Endodermal cell (in vitro differentiated cells): ENCODE data around the gene C3orf80. TPM values are rescaled to one million over a fixed set of nuclear protein-coding genes. Genes with fewer than 3 reads are reported as not detected.
"Not testable (repeated sequence)": the region's sequence is repeated elsewhere in the genome, so short reads cannot be mapped to it uniquely, and the experiment has no call there.

Experiments
- DNase-seq: peaks from one replicate; pipeline ENCODE4 v3.0.0-alpha.2; 2017
- H3K27ac ChIP-seq: 2 replicates; pipeline ENCODE4 v1.5.1; 2013; ENCODE audit warnings: mild to moderate bottlenecking, low read depth, low read length, moderate library complexity
- H3K27me3 ChIP-seq: 2 replicates; pipeline ENCODE4 v1.6.1; 2013; ENCODE audit warnings: mild to moderate bottlenecking, low read length, moderate library complexity; ENCODE audit not compliant: insufficient read depth, control insufficient read depth, poor library complexity, severe bottlenecking
- H3K36me3 ChIP-seq: 2 replicates; pipeline ENCODE4 v1.7.0; 2013; ENCODE audit warnings: mild to moderate bottlenecking, low read length, moderate library complexity; ENCODE audit not compliant: control insufficient read depth, insufficient read depth
- H3K4me1 ChIP-seq: one replicate; pipeline ENCODE4 v1.7.0; 2013; ENCODE audit warnings: low read length; ENCODE audit not compliant: control insufficient read depth, insufficient read depth
- H3K4me3 ChIP-seq: 2 replicates; pipeline ENCODE4 v1.5.1; 2013; ENCODE audit warnings: mild to moderate bottlenecking, low read length, moderate library complexity
- H3K9ac ChIP-seq: 2 replicates; pipeline ENCODE4 v1.6.1; 2013; ENCODE audit warnings: mild to moderate bottlenecking, low read length, moderate library complexity; ENCODE audit not compliant: poor library complexity, severe bottlenecking; ENCODE audit errors: extremely low read depth
- H3K9me3 ChIP-seq: 2 replicates; pipeline ENCODE4 v1.6.1; 2013; ENCODE audit warnings: mild to moderate bottlenecking, low read length, moderate library complexity; ENCODE audit not compliant: control insufficient read depth
- H3K27ac Mint-ChIP-seq: 2 replicates; pipeline ENCODE4 v1.8.0; 2020; ENCODE audit warnings: mixed read lengths
- H3K27me3 Mint-ChIP-seq: 2 replicates; pipeline ENCODE4 v1.8.0; 2021; ENCODE audit warnings: mild to moderate bottlenecking, mixed read lengths; ENCODE audit not compliant: insufficient read depth
- H3K36me3 Mint-ChIP-seq: 2 replicates; pipeline ENCODE4 v1.8.0; 2020; ENCODE audit warnings: low read depth, mixed read lengths
- H3K4me1 Mint-ChIP-seq: 2 replicates; pipeline ENCODE4 v1.8.0; 2020; ENCODE audit warnings: mixed read lengths
- H3K4me3 Mint-ChIP-seq: 2 replicates; pipeline ENCODE4 v1.8.0; 2020; ENCODE audit warnings: mild to moderate bottlenecking, moderate library complexity, mixed read lengths
- H3K9me3 Mint-ChIP-seq: 2 replicates; pipeline ENCODE4 v1.8.0; 2020; ENCODE audit warnings: mild to moderate bottlenecking, mixed read lengths
- WGBS, 2 experiments: methylation state at CpG; one replicate each; pipeline versions ENCODE4 v1.1.5 to v1.1.7; 2013; ENCODE audit warnings: missing lambda C conversion rate in 2 of 2, mixed read lengths in 1 of 2; ENCODE audit not compliant: insufficient coverage in 1 of 2, insufficient read length in 1 of 2; 5-methylcytosine and 5-hydroxymethylcytosine counted together
- total RNA-seq, 2 donors: library from RNA; stranded (reverse); fragmentation: NEBNext Ultra II Directional in 1 of 2; extraction: Animal tissue kit (Norgen Biotek cat#: 25700) in 1 of 2; gene quantifications; 2 replicates in 1 of 2; 3 replicates in 1 of 2; pipeline ENCODE4 v1.2.1, GENCODE V29; 2021
- TF ChIP-seq, protein P1 (sequence below): fragments of 200-600 bp; sonication (generic); conservative IDR thresholded peaks from 2 replicates; pipeline ENCODE4 v1.5.0; 2021; ENCODE audit warnings: antibody characterized with exemption, mild to moderate bottlenecking

The C3orf80 gene
- total RNA-seq, 2 donors from 2014 or later, result 0.24 TPM; not detected in 1

DNA sequence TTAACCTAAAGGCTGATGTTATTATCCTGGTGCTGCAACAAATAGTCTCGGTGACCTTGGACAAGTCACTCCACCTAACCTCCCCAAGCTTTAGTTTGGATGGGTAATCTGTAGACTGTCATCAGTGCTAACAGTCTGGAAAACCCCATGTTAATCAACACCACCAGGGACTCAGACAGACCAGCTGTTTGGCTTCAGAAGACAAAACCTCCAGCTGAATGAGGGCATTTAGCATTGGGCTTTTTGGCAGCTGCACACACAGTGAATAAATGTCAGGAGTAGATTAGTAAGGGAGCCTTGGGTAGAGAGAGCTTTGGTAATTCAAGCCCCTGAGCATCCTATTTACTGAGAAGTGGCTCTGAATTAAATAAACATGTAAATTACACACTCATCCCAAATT, 24.9 kb upstream of the C3orf80 start:
- peaks cover 4% of the 10 kb centered on the region for H3K27me3 Mint-ChIP-seq
- Histone ChIP-seq H3K27ac (no peak overlapping the region), H3K9ac (no peak overlapping the region), H3K4me3 (no peak overlapping the region), H3K9me3 (no peaks in the 10 kb centered on the region), H3K4me1 (no peaks in the 10 kb centered on the region), H3K27me3 (no peaks in the 10 kb centered on the region), H3K36me3 (no peaks in the 10 kb centered on the region)
- H3K4me3 Mint-ChIP-seq, result no peak overlapping the region
- H3K36me3 Mint-ChIP-seq, result no peaks in the 10 kb centered on the region
- no peaks in the 10 kb centered on the region for H3K9me3 Mint-ChIP-seq
- H3K4me1 Mint-ChIP-seq, result no peaks in the 10 kb centered on the region
- no peak for DNase-seq
- WGBS, 2 experiments, result 85% methylated on average over 1 of the region's 1 CpG; no CpG with 5 or more reads in 1 of the 2 experiments
- H3K27ac Mint-ChIP-seq, result no peak overlapping the region
- TF ChIP-seq, protein P1, sequence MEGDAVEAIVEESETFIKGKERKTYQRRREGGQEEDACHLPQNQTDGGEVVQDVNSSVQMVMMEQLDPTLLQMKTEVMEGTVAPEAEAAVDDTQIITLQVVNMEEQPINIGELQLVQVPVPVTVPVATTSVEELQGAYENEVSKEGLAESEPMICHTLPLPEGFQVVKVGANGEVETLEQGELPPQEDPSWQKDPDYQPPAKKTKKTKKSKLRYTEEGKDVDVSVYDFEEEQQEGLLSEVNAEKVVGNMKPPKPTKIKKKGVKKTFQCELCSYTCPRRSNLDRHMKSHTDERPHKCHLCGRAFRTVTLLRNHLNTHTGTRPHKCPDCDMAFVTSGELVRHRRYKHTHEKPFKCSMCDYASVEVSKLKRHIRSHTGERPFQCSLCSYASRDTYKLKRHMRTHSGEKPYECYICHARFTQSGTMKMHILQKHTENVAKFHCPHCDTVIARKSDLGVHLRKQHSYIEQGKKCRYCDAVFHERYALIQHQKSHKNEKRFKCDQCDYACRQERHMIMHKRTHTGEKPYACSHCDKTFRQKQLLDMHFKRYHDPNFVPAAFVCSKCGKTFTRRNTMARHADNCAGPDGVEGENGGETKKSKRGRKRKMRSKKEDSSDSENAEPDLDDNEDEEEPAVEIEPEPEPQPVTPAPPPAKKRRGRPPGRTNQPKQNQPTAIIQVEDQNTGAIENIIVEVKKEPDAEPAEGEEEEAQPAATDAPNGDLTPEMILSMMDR, result no peak

DNA sequence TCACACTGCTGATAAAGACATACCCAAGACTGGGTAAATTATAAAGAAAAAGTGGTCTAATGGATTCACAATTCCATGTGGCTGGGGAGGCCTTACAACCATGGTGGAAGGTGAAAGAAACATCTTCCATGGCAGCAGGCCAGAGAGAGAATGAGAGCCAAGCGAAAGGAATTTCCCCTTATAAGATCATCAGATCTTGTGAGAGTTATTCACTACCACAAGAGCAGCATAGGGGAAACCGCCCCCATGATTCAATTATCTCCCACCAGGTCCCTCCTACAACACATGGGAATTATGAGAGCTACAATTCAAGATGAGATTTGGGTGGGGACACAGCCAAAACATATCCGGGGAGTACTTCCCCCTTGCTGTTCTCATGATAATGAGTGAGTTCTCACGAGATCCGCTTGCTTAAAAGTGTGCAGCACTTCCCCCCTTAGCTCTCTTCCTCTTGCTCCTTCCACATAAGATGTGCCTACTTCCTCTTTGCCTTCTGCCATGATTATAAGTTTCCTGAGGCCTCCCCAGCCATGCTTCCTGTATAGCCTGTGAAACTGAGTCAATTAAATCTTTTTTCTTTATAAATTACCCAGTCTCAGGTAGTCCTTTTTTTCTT, 20.7 kb upstream of the C3orf80 start:
- not testable (repeated sequence) for H3K27ac Mint-ChIP-seq

DNA sequence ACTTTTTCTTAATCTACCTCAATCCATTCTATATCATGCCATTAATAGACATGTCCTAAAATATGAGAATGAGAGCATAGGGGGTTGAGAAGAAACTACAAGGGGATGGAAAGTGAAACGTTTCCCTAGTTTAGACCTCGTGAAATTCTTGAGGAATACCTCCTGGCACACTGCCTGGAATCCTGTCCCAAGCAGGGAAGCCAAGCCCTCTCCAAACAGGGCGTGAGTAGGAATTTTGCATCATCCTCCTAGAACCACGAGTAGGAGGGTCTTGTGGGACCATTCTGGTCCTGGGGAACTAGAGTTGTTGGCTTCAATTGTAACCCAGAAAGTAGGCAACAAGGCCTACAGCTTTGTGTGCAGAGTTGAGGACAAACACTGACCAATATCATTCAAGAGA, 19.6 kb upstream of the C3orf80 start:
- DNase-seq, result no peak
- Histone ChIP-seq H3K9ac (no peak overlapping the region), H3K36me3 (no peaks in the 10 kb centered on the region), H3K4me3 (no peak overlapping the region), H3K27me3 (no peaks in the 10 kb centered on the region), H3K27ac (no peak overlapping the region), H3K9me3 (no peaks in the 10 kb centered on the region), H3K4me1 (no peaks in the 10 kb centered on the region)
- peaks cover 4% of the 10 kb centered on the region for H3K27me3 Mint-ChIP-seq
- no peaks in the 10 kb centered on the region for H3K4me1 Mint-ChIP-seq
- no peak overlapping the region for H3K4me3 Mint-ChIP-seq
- H3K36me3 Mint-ChIP-seq, result no peaks in the 10 kb centered on the region
- H3K27ac Mint-ChIP-seq, result no peak overlapping the region
- WGBS, 2 experiments, result 74 to 80% methylated on average over 3 to 4 of the region's 4 CpGs
- no peaks in the 10 kb centered on the region for H3K9me3 Mint-ChIP-seq
- TF ChIP-seq, protein P1, result no peak

More for the DNA sequence above, 20.7 kb upstream of the C3orf80 start:
- not testable (repeated sequence) for H3K9ac ChIP-seq, H3K9me3 Mint-ChIP-seq, H3K27ac ChIP-seq, DNase-seq, H3K27me3 ChIP-seq, H3K4me1 ChIP-seq, H3K9me3 ChIP-seq, H3K4me3 ChIP-seq, H3K27me3 Mint-ChIP-seq, H3K36me3 Mint-ChIP-seq, H3K4me3 Mint-ChIP-seq, H3K4me1 Mint-ChIP-seq, H3K36me3 ChIP-seq
- 89 to 100% methylated on average over 4 to 5 of the region's 5 CpGs for WGBS, 2 experiments

DNA sequence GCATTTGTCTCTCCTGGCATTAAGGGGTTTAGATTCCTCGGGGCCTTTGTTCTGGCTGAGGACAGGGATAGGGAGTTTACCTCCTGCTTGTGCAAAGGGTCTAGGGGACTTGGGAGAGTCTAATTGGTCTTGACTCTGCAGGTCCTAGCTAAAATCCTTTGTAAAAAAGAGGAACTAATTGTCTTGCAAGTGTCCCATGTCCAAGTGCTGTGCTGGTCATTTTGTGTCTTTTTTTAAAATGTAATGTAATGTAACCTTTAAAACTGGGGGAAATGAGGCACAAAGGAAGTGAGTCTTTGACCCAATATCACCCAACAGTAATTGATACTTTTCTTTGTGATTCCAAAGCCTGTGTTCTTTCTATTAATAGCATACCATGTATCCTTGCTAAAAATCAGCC, 14.9 kb upstream of the C3orf80 start:
- H3K36me3 Mint-ChIP-seq, result no peaks in the 10 kb centered on the region
- Histone ChIP-seq H3K27me3 (no peaks in the 10 kb centered on the region), H3K4me1 (no peaks in the 10 kb centered on the region), H3K9me3 (no peaks in the 10 kb centered on the region), H3K4me3 (no peak overlapping the region), H3K27ac (no peak overlapping the region), H3K9ac (no peak overlapping the region), H3K36me3 (no peaks in the 10 kb centered on the region)
- no peak overlapping the region for H3K27ac Mint-ChIP-seq
- 89 to 100% methylated on average over 1 of the region's 1 CpG for WGBS, 2 experiments
- H3K27me3 Mint-ChIP-seq, result peaks cover 2% of the 10 kb centered on the region
- H3K4me3 Mint-ChIP-seq, result no peak overlapping the region
- no peaks in the 10 kb centered on the region for H3K9me3 Mint-ChIP-seq
- no peak for DNase-seq
- TF ChIP-seq, protein P1, result no peak
- H3K4me1 Mint-ChIP-seq, result no peaks in the 10 kb centered on the region
